Erythroblast (primary cell): ENCODE measurements around the gene DGKQ.

Experiments
- DNase-seq, 2 experiments: peaks; one replicate each; lab custom pipeline; 2025; lab: John Stamatoyannopoulos, UW
- GATA1 ChIP-seq: IDR thresholded peaks from 2 replicates; pipeline ENCODE4 v1.6.1; 2011; ENCODE audit warnings: low read depth, mild to moderate bottlenecking, control low read depth, low read length, moderate library complexity
- POLR2A ChIP-seq: IDR thresholded peaks from 2 replicates; pipeline ENCODE4 v1.6.1; 2011; ENCODE audit warnings: mild to moderate bottlenecking, low read length

Gene DGKQ

GRCh38 chr4:911871-912490, 61.4 kb downstream of the DGKQ start:
- TF ChIP-seq GATA1 (no peak), POLR2A (no peak)

GRCh38 chr4:911221-911751, 62.1 kb downstream of the DGKQ start:
- TF ChIP-seq POLR2A (no peak), GATA1 (no peak)

More at GRCh38 chr4:911871-912490, 61.4 kb downstream of the DGKQ start:
- no peak for DNase-seq

GRCh38 chr4:910366-911091, 62.8 kb downstream of the DGKQ start:
- no peak for TF ChIP-seq GATA1
- TF ChIP-seq POLR2A: no peak
- no peak for DNase-seq

More at GRCh38 chr4:911221-911751, 62.1 kb downstream of the DGKQ start:
- no peak for DNase-seq

GRCh38 chr4:909821-910220, 63.5 kb downstream of the DGKQ start:
- DNase-seq: no peak
- TF ChIP-seq GATA1 (no peak), POLR2A (no peak)

GRCh38 chr4:909131-909571, 64.2 kb downstream of the DGKQ start:
- DNase-seq: no peak
- TF ChIP-seq POLR2A: no peak
- TF ChIP-seq GATA1: no peak
